Measurements from ENCODE around the gene BBS7. TPM values are rescaled to one million over a fixed set of nuclear protein-coding genes. Genes with fewer than 3 reads are reported as not detected.

BBS7 gene, protein sequence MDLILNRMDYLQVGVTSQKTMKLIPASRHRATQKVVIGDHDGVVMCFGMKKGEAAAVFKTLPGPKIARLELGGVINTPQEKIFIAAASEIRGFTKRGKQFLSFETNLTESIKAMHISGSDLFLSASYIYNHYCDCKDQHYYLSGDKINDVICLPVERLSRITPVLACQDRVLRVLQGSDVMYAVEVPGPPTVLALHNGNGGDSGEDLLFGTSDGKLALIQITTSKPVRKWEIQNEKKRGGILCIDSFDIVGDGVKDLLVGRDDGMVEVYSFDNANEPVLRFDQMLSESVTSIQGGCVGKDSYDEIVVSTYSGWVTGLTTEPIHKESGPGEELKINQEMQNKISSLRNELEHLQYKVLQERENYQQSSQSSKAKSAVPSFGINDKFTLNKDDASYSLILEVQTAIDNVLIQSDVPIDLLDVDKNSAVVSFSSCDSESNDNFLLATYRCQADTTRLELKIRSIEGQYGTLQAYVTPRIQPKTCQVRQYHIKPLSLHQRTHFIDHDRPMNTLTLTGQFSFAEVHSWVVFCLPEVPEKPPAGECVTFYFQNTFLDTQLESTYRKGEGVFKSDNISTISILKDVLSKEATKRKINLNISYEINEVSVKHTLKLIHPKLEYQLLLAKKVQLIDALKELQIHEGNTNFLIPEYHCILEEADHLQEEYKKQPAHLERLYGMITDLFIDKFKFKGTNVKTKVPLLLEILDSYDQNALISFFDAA
- total RNA-seq (2013) = 9.9 TPM
- polyA plus RNA-seq (1 to 10 TPM; 4.2 to 6.6 (median 5.5) TPM), polyA minus RNA-seq (2.4 and 2.5 TPM in 2 replicates), total RNA-seq (3.4 to 8.4 (median 6.6) reads per million in 11 experiments)

GRCh38 chr4:121869841-121870822 is at the start of gene BBS7:
Gene BBS7 (minus strand): TSS chr4:121870474. CDS start chr4:121870313, 161 bp downstream.
- WGBS (ENCODE audit: insufficient coverage) = under 1% methylated on average over 58 of the region's 58 CpGs
- H3K36me3 Mint-ChIP-seq = peaks cover 15 to 17% of the 10 kb centered on the region in 2 donors

More at GRCh38 chr4:121869841-121870822, at the start of gene BBS7:
- Mint-ChIP-seq H3K27ac (peak within 1 kb of the TSS; percentile 80 to 91 (median 86)), H3K4me1 (peaks cover 20% of the 10 kb centered on the region), H3K27me3 (ENCODE audit: low read depth in 3 of 3) (peaks cover 6 to 8% (median 8%) of the 10 kb centered on the region in 3 donors), H3K4me3 (peak within 1 kb of the TSS; percentile 96 to 97), H3K9me3 (peaks cover 0 to 2% (median 0%) of the 10 kb centered on the region in 7 donors)
- DNase-seq = peak; percentile 86 to 93 (median 88)
- H3K4me1 ChIP-seq (ENCODE audit: control insufficient read depth in 1 of 2, insufficient read depth in 2 of 2, low read length in 2 of 2) = peaks cover 9 to 18% of the 10 kb centered on the region in 2 donors
- H2AFZ ChIP-seq (ENCODE audit: insufficient read depth, low read depth, low read length, poor library complexity, severe bottlenecking) = peak within 1 kb of the TSS; percentile 98
- no peaks in the 10 kb centered on the region for H4K20me1 ChIP-seq (ENCODE audit: insufficient read depth, low read length)
- H3K9ac ChIP-seq (ENCODE audit: insufficient read depth, low read length, poor library complexity, severe bottlenecking) = peak within 1 kb of the TSS; percentile 73
- peak within 1 kb of the TSS; percentile 87 for H3K4me2 ChIP-seq (replicated peaks; ENCODE audit: extremely low read depth, low read length, poor library complexity, severe bottlenecking)
- intact Hi-C loops (cut with micrococcal nuclease) = no loop called here
- H3K27me3 ChIP-seq (ENCODE audit: control insufficient read depth in 2 of 2, insufficient read depth in 2 of 2, low read length in 2 of 2) = no peaks in the 10 kb centered on the region
- H3K4me3 ChIP-seq (replicated peaks in 1 of 3; ENCODE audit: low read depth in 2 of 3, low read length in 3 of 3) = peak within 1 kb of the TSS; percentile 86 to 90 (median 88)
- H3K79me2 ChIP-seq (ENCODE audit: insufficient read depth, low read length) = no peaks in the 10 kb centered on the region
- H3K27ac ChIP-seq (ENCODE audit: low read depth in 1 of 2, low read length in 2 of 2) = peak within 1 kb of the TSS; percentile 65 to 72
- peaks cover 2 to 6% of the 10 kb centered on the region in 2 donors for H3K36me3 ChIP-seq (replicated peaks in 1 of 2; ENCODE audit: control insufficient read depth in 1 of 2, insufficient read depth in 2 of 2, low read length in 2 of 2)
- no peak for TF ChIP-seq CTCF (IDR thresholded peaks at IDR 0.05)
- no peaks in the 10 kb centered on the region for H3K9me3 ChIP-seq (replicated peaks in 1 of 2; ENCODE audit: control insufficient read depth in 1 of 2, insufficient read depth in 1 of 2, low read length in 2 of 2)
